Endothelial cell (in vitro differentiated cells): ENCODE results near the gene NANOG. TPM values are rescaled to one million over a fixed set of nuclear protein-coding genes. Genes with fewer than 3 reads are reported as not detected.
"Not testable (repeated sequence)": the region's sequence is repeated elsewhere in the genome, so short reads cannot be mapped to it uniquely, and the experiment has no call there.

Experiments used
- DNase-seq: peaks from one replicate; pipeline ENCODE4 v3.0.0; 2021; ENCODE audit warnings: low spot score
- H3K27ac Mint-ChIP-seq: one replicate; pipeline ENCODE4 v1.8.0; 2021; ENCODE audit warnings: mixed read lengths, inconsistent platforms; ENCODE audit not compliant: unreplicated experiment
- H3K27me3 Mint-ChIP-seq: one replicate; pipeline ENCODE4 v1.8.0; 2021; ENCODE audit warnings: mild to moderate bottlenecking, moderate library complexity, mixed read lengths, inconsistent platforms; ENCODE audit not compliant: unreplicated experiment
- H3K36me3 Mint-ChIP-seq: one replicate; pipeline ENCODE4 v1.8.0; 2021; ENCODE audit warnings: mild to moderate bottlenecking, low read depth, mixed read lengths, inconsistent platforms; ENCODE audit not compliant: unreplicated experiment
- H3K4me1 Mint-ChIP-seq: one replicate; pipeline ENCODE4 v1.8.0; 2021; ENCODE audit warnings: mild to moderate bottlenecking, mixed read lengths, inconsistent platforms; ENCODE audit not compliant: unreplicated experiment
- H3K4me3 Mint-ChIP-seq: one replicate; pipeline ENCODE4 v1.8.0; 2021; ENCODE audit warnings: mild to moderate bottlenecking, mixed read lengths, inconsistent platforms; ENCODE audit not compliant: unreplicated experiment
- H3K9me3 Mint-ChIP-seq: one replicate; pipeline ENCODE4 v1.8.0; 2021; ENCODE audit warnings: mixed read lengths, inconsistent platforms; ENCODE audit not compliant: unreplicated experiment
- CTCF ChIP-seq: fragments of 200-600 bp; sonication (generic); IDR thresholded peaks from one replicate; pipeline ENCODE4 v1.5.0; 2021; ENCODE audit warnings: antibody characterized with exemption; ENCODE audit not compliant: unreplicated experiment
- total RNA-seq: library from RNA; stranded (reverse); fragmentation: NEBNext Ultra II Directional; extraction: Animal tissue kit (Norgen Biotek cat#: 25700); gene quantifications from one replicate; pipeline ENCODE4 v1.2.1, GENCODE V29; 2021; ENCODE audit not compliant: unreplicated experiment

Gene NANOG
- total RNA-seq, 1 donor from 2014 or later, result 4.5 TPM

DNA sequence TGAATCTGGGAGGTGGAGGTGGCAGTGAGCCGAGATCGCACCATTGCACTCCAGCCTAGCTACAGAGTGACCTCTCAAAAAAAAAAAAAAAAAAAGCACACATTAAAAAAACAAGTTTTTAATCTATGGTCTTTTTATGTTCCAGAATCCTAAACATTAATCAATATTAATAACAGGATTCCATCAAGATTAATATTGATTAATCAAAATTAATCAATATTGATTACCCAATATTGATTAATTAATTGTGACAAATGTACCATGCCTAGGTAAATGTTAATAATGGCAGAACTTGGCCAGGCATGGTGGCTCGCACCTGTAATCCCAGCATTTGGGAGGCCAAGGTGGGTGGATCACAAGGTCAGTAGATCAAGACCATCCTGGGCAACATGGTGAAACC, 7.9 kb upstream of the NANOG start:
- H3K36me3 Mint-ChIP-seq, result no peaks in the 10 kb centered on the region
- no peak for TF ChIP-seq CTCF
- no peak overlapping the region for H3K4me3 Mint-ChIP-seq
- peaks cover 4% of the 10 kb centered on the region for H3K4me1 Mint-ChIP-seq
- H3K27me3 Mint-ChIP-seq, result no peaks in the 10 kb centered on the region
- H3K27ac Mint-ChIP-seq, result no peak overlapping the region
- no peaks in the 10 kb centered on the region for H3K9me3 Mint-ChIP-seq
- DNase-seq, result no peak

DNA sequence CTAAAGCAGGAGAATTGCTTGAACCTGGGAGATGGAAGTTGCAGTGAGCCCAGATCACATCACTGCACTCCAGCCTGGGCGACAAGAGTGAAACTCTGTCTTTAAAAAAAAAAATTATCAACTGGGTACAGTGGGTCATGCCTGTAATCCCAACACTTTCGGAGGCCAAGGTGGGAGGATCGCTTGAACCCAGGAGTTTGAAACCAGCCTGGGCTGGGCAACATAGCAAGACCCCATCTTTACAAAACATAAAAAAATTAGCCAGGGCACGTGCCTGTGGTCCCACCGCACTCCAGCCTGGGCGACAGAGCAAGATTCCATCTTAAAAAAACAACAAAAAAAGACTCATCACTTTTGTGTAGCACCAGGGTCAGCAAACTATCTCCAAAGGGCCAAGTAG, 7.1 kb upstream of the NANOG start:
- no peak overlapping the region for H3K4me3 Mint-ChIP-seq
- H3K4me1 Mint-ChIP-seq, result peaks cover 5% of the 10 kb centered on the region
- no peaks in the 10 kb centered on the region for H3K36me3 Mint-ChIP-seq
- DNase-seq, result no peak
- H3K9me3 Mint-ChIP-seq, result no peaks in the 10 kb centered on the region
- TF ChIP-seq CTCF, result no peak
- no peak overlapping the region for H3K27ac Mint-ChIP-seq
- H3K27me3 Mint-ChIP-seq, result no peaks in the 10 kb centered on the region

DNA sequence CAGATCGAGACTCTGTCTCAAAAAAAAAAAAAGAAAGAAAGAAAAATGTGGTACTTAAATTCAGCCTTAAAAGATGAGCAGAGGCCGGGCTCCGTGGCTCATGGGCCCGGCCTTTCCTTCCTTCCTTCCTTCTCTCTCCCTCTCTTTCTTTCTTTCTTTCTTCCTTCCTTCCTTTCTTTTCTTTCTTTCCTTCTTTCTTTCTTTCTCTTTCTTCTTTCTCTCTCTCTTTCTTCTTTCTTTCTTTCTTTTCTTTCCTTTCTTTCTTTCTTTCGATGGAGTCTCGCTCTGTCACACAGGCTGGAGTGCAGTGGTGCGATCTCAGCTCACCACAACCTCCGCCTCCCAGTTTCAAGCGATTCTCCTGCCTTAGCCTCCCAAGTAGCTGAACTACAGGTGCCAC, 5.8 kb upstream of the NANOG start:
- H3K4me1 Mint-ChIP-seq, result peaks cover 13% of the 10 kb centered on the region
- not testable (repeated sequence) for H3K27me3 Mint-ChIP-seq, H3K4me3 Mint-ChIP-seq, H3K9me3 Mint-ChIP-seq, DNase-seq, H3K27ac Mint-ChIP-seq, H3K36me3 Mint-ChIP-seq

DNA sequence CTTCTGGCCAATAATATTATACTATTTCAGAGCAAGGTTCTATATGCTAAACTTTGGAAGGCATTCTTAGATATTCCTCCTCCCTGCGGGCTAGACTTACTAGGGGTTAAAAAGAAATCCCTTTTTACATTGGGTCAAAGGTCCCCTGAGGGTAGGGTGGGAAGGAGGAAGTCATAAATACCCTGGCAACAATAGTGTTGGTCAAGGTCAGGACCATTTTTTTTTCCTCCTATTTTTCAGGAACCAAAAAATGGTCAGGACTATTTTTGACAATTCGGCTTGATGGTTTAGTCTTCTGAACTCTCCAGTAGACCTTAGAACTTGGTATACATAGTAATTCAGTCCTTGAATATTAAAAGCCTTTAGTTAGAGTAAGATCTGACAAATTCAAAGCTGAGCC, 4.5 kb upstream of the NANOG start:
- peaks cover 13% of the 10 kb centered on the region for H3K4me1 Mint-ChIP-seq
- H3K9me3 Mint-ChIP-seq, result no peaks in the 10 kb centered on the region
- no peak overlapping the region for H3K27ac Mint-ChIP-seq

DNA sequence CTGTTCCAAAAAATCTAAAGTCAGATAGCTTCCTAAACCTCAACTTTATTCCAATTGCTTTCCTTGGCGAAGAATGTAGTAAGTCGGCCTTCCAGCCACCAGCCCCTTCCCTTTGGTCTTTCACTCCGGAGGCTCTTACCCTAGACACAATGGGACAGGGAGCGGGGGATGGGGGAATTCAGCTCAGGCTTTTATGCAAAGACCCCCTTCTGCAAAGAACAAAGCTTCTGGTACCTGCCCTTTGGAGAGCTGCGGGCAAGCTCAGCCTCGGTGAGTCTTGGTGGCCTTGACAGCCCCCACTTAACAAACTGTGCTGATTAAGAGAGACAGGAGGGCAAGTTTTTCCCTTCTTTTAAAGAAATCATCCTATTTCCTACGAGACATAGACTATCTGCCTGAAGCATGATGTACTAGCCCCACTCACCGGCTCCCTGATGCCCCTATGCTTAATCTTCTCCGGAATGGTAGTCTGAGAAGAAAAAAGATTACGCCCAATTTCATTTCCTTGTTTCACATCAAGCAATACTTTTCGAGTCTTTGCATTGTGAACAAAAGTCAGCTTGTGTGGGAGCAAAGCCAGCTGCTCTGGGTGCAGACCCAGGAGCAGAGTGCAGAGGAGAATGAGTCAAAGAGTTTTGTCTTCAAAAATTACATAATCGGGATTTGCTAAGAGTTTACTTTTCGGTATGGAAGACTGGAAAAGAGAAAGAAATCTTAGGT, 1.5 kb upstream of the NANOG start:
- no peak overlapping the region for H3K27ac Mint-ChIP-seq
- H3K4me3 Mint-ChIP-seq, result no peak overlapping the region

More for the DNA sequence above, 4.5 kb upstream of the NANOG start:
- no peak for TF ChIP-seq CTCF
- Mint-ChIP-seq H3K4me3 (no peak overlapping the region), H3K36me3 (no peaks in the 10 kb centered on the region), H3K27me3 (peaks cover under 1% of the 10 kb centered on the region)
- no peak for DNase-seq

More for the DNA sequence above, 1.5 kb upstream of the NANOG start:
- TF ChIP-seq CTCF, result no peak
- DNase-seq, result no peak
- peaks cover 1% of the 10 kb centered on the region for H3K27me3 Mint-ChIP-seq
- no peaks in the 10 kb centered on the region for H3K9me3 Mint-ChIP-seq
- no peaks in the 10 kb centered on the region for H3K36me3 Mint-ChIP-seq
- H3K4me1 Mint-ChIP-seq, result peaks cover 13% of the 10 kb centered on the region
